H1 (cell line): ENCODE data around the gene ASB1.

Experiments
- ATF2 ChIP-seq: IDR thresholded peaks from 2 replicates; pipeline ENCODE4 v1.6.1; 2012; ENCODE audit warnings: low read length, inconsistent platforms
- CTCF ChIP-seq, 3 experiments: IDR thresholded peaks; 1 replicate in 2 of 3; 2 replicates in 1 of 3; pipeline versions ENCODE4 v1.5.1 to v1.6.1; 2011; ENCODE audit warnings: low read length in 3 of 3, mild to moderate bottlenecking in 3 of 3, inconsistent platforms in 2 of 3, low read depth in 1 of 3, moderate library complexity in 1 of 3; ENCODE audit not compliant: insufficient read depth in 1 of 3; ENCODE audit errors: control extremely low read depth in 1 of 3
- EZH2 ChIP-seq: fragments of 200-600 bp; sonication (generic); IDR thresholded peaks from 2 replicates; pipeline ENCODE4 v1.7.1; 2012; ENCODE audit warnings: low read depth, mild to moderate bottlenecking, moderate library complexity, low read length, inconsistent platforms; ENCODE audit not compliant: severe bottlenecking
- HDAC6 ChIP-seq: IDR thresholded peaks from one replicate; pipeline ENCODE4 v1.7.1; 2012; ENCODE audit warnings: low read depth, mild to moderate bottlenecking, inconsistent platforms, low read length, moderate library complexity
- POLR2A ChIP-seq, 2 experiments: IDR thresholded peaks; 1 replicate in 1 of 2; 2 replicates in 1 of 2; pipeline ENCODE4 v1.6.1; 2011; ENCODE audit warnings: low read depth in 2 of 2, low read length in 2 of 2, mild to moderate bottlenecking in 2 of 2; ENCODE audit errors: control extremely low read depth in 1 of 2
- RFX5 ChIP-seq: IDR thresholded peaks from 2 replicates; pipeline ENCODE4 v1.6.1; 2011; ENCODE audit warnings: low read depth, low read length, improper control_type of control experiment, borderline replicate concordance
- TCF12 ChIP-seq: IDR thresholded peaks from 2 replicates; pipeline ENCODE4 v1.6.1; 2011; ENCODE audit warnings: low read depth, mild to moderate bottlenecking, low read length
- ZNF274 ChIP-seq: IDR thresholded peaks from 2 replicates; pipeline ENCODE4 v1.7.0; 2012; ENCODE audit warnings: low read length, borderline replicate concordance; ENCODE audit errors: extremely low read depth

- TF ChIP-seq EZH2 (no peak), CTCF (IDR thresholded peaks at IDR 0.05; ENCODE audit: control extremely low read depth in 1 of 3, insufficient read depth in 1 of 3, low read depth in 1 of 3, low read length in 3 of 3) (no peak), TCF12 (no peak), POLR2A (IDR thresholded peaks at IDR 0.05; ENCODE audit: control extremely low read depth in 1 of 2, low read depth in 2 of 2, low read length in 2 of 2) (no peak), HDAC6 (no peak), ATF2 (no peak), RFX5 (no peak), ZNF274 (no peak)
Measured at GRCh38 chr2:238404406-238405216, 22.1 kb upstream of the ASB1 start.
